ENCODE data around the gene HSFX3.

DNA sequence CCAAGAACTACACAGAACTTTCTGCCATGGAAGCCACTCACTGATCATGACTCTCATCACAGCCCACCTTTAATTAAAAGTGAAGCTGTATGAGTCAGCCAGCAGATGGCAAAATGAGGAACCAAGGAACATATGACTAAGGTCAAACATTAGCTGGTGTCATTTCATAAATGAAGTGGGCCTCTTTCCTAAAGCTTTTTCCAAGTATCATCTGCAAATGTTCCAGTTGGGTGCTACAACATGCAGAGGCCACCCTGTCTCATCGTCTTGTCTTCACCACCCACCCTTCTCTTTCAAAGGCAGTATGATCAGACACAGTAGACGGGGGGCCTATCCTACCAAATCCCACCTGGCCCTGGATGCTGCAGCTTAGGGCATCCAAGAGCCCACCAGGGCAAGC is 18.1 kb downstream of the HSFX3 start:
- TF ChIP-seq YY1 (IDR thresholded peaks at IDR 0.05; ENCODE audit: insufficient read depth, insufficient read length) (no peak), ZNF274 (IDR thresholded peaks at IDR 0.05; ENCODE audit: low read depth, low read length) (no peak)
